SK-N-SH (cell line): Measurements from ENCODE around the gene INF2. TPM values are rescaled to one million over a fixed set of nuclear protein-coding genes. Genes with fewer than 3 reads are reported as not detected.

ENCODE experiments used
- CTCF ChIA-PET: fragments of 300-600, 350-600 bp; formaldehyde crosslinking; extraction: SDS; loops from one replicate; lab custom pipeline; 2021; lab: Yijun Ruan, JAX
- POLR2A ChIA-PET: fragments of 350-600 bp; sonication (Branson Sonifier 250); formaldehyde crosslinking; extraction: SDS; loops from one replicate; lab custom pipeline; 2020; ENCODE audit warnings: antibody characterized with exemption, inconsistent platforms; lab: Yijun Ruan, JAX
- DNase-seq: peaks from one replicate; pipeline ENCODE4 v3.0.0; 2012
- H2AFZ ChIP-seq: fragments of 200-600 bp; sonication (generic); 2 replicates; pipeline ENCODE4 v1.8.1; 2016; ENCODE audit warnings: antibody characterized with exemption, mild to moderate bottlenecking, low read depth
- H3F3A ChIP-seq: fragments of 200-600 bp; sonication (generic); replicated peaks from 2 replicates; pipeline ENCODE3; 2016; ENCODE audit warnings: antibody characterized with exemption, mild to moderate bottlenecking; ENCODE audit not compliant: insufficient read depth
- H3K27ac ChIP-seq, 2 experiments: fragments of 200-500 bp in 1 of 2; fragments of 200-600 bp in 1 of 2; sonication (Bioruptor generic) in 1 of 2; sonication (generic), shearing (Covaris generic) in 1 of 2; 2 replicates each; pipeline versions ENCODE4 v1.5.1 to v1.6.1; 2014 to 2016; ENCODE audit warnings: low read depth in 2 of 2, inconsistent platforms in 1 of 2, low read length in 1 of 2, mild to moderate bottlenecking in 1 of 2, mixed read lengths in 1 of 2
- H3K27me3 ChIP-seq: fragments of 200-600 bp; sonication (generic), shearing (Covaris generic); 2 replicates; pipeline ENCODE4 v1.6.1; 2016; ENCODE audit warnings: mixed run types; ENCODE audit not compliant: insufficient read depth
- H3K36me3 ChIP-seq, 2 experiments: fragments of 200-500 bp in 1 of 2; fragments of 200-600 bp in 1 of 2; sonication (Bioruptor generic) in 1 of 2; sonication (generic) in 1 of 2; replicated peaks in 1 of 2; 2 replicates each; pipeline versions ENCODE3 to v1.5.1; 2014 to 2016; ENCODE audit warnings: low read length in 1 of 2, mild to moderate bottlenecking in 1 of 2; ENCODE audit not compliant: insufficient read depth in 2 of 2, control insufficient read depth in 1 of 2
- H3K4me1 ChIP-seq, 2 experiments: fragments of 200-500 bp in 1 of 2; fragments of 200-600 bp in 1 of 2; sonication (Bioruptor generic) in 1 of 2; sonication (generic), shearing (Covaris generic) in 1 of 2; 2 replicates each; pipeline versions ENCODE4 v1.5.1 to v1.6.1; 2014 to 2016; ENCODE audit warnings: low read depth in 1 of 2, low read length in 1 of 2, mixed run types in 1 of 2; ENCODE audit not compliant: insufficient read depth in 2 of 2, control insufficient read depth in 1 of 2
- H3K4me2 ChIP-seq: fragments of 200-600 bp; sonication (generic), shearing (Covaris generic); 2 replicates; pipeline ENCODE4 v1.6.1; 2017; ENCODE audit warnings: mixed run types
- H3K4me3 ChIP-seq, 2 experiments: fragments of 200-500 bp in 1 of 2; fragments of 200-600 bp in 1 of 2; sonication (Bioruptor generic) in 1 of 2; sonication (generic), shearing (Covaris generic) in 1 of 2; 2 replicates each; pipeline versions ENCODE4 v1.5.1 to v1.8.1; 2014 to 2016; ENCODE audit warnings: low read depth in 2 of 2, inconsistent platforms in 1 of 2, low read length in 1 of 2, mild to moderate bottlenecking in 1 of 2, mixed read lengths in 1 of 2, moderate library complexity in 1 of 2
- H3K79me2 ChIP-seq: fragments of 200-600 bp; sonication (generic); 2 replicates; pipeline ENCODE4 v1.8.1; 2017; ENCODE audit warnings: mild to moderate bottlenecking; ENCODE audit not compliant: insufficient read depth
- H3K9ac ChIP-seq: fragments of 200-600 bp; sonication (generic); 2 replicates; pipeline ENCODE4 v1.6.1; 2017; ENCODE audit warnings: mixed run types
- H3K9me2 ChIP-seq: fragments of 200-600 bp; sonication (generic); 2 replicates; pipeline ENCODE4 v1.6.1; 2017; ENCODE audit warnings: mixed run types
- H3K9me3 ChIP-seq: fragments of 200-600 bp; sonication (generic); 2 replicates; pipeline ENCODE4 v1.6.1; 2017; ENCODE audit warnings: mixed run types, mild to moderate bottlenecking, moderate library complexity
- H4K20me1 ChIP-seq: fragments of 200-600 bp; sonication (generic); 2 replicates; pipeline ENCODE4 v1.6.1; 2017; ENCODE audit warnings: mild to moderate bottlenecking, mixed run types; ENCODE audit not compliant: insufficient read depth
- CHD2 ChIP-seq: fragments of 150-350 bp; IDR thresholded peaks from 2 replicates; pipeline ENCODE4 v1.6.1; 2018; ENCODE audit warnings: low read length; ENCODE audit not compliant: partially characterized antibody
- CTCF ChIP-seq: fragments of 200-600 bp; sonication (generic); IDR thresholded peaks from 2 replicates; pipeline ENCODE4 v1.6.1; 2017; ENCODE audit warnings: antibody characterized with exemption, mild to moderate bottlenecking, moderate library complexity
- ELF1 ChIP-seq: IDR thresholded peaks from 2 replicates; pipeline ENCODE4 v1.4.0; 2012
- EZH2phosphoT487 ChIP-seq: fragments of 200-600 bp; sonication (generic); IDR thresholded peaks from 2 replicates; pipeline ENCODE4 v1.6.1; 2017; ENCODE audit warnings: low read depth, mixed run types, mild to moderate bottlenecking, antibody characterized with exemption, moderate library complexity, borderline replicate concordance
- FOXM1 ChIP-seq: IDR thresholded peaks from 2 replicates; pipeline ENCODE4 v1.4.0; 2012; ENCODE audit warnings: low read depth, mild to moderate bottlenecking
- GABPA ChIP-seq: IDR thresholded peaks from 2 replicates; pipeline ENCODE4 v1.4.0; 2012; ENCODE audit warnings: low read depth, mild to moderate bottlenecking
- MAX ChIP-seq: IDR thresholded peaks from 2 replicates; pipeline ENCODE4 v1.4.0; 2012; ENCODE audit warnings: low read depth
- MEF2A ChIP-seq: IDR thresholded peaks from 2 replicates; pipeline ENCODE4 v1.4.0; 2012; ENCODE audit warnings: low read depth, borderline replicate concordance
- MXI1 ChIP-seq: IDR thresholded peaks from 2 replicates; pipeline ENCODE4 v1.6.1; 2012; ENCODE audit warnings: mild to moderate bottlenecking, low read depth, low read length, improper control_type of control experiment
- POLR2AphosphoS5 ChIP-seq: IDR thresholded peaks from 2 replicates; pipeline ENCODE4 v1.6.1; 2012; ENCODE audit warnings: low read depth, low read length
- RAD21 ChIP-seq: IDR thresholded peaks from 2 replicates; pipeline ENCODE4 v1.6.1; 2012; ENCODE audit warnings: mild to moderate bottlenecking, low read length
- RCOR1 ChIP-seq: fragments of 150-350 bp; IDR thresholded peaks from 2 replicates; pipeline ENCODE4 v1.6.1; 2017; ENCODE audit warnings: antibody characterized with exemption, low read length
- REST ChIP-seq: IDR thresholded peaks from 2 replicates; pipeline ENCODE4 v1.6.1; 2012; ENCODE audit warnings: mild to moderate bottlenecking, low read depth, low read length, moderate library complexity
- RXRA ChIP-seq: IDR thresholded peaks from 2 replicates; pipeline ENCODE4 v1.4.0; 2012; ENCODE audit warnings: low read depth, mild to moderate bottlenecking, borderline replicate concordance
- SIN3A ChIP-seq: IDR thresholded peaks from 2 replicates; pipeline ENCODE4 v1.6.1; 2012; ENCODE audit warnings: low read depth, mild to moderate bottlenecking, low read length, moderate library complexity, borderline replicate concordance
- TAF1 ChIP-seq: IDR thresholded peaks from 2 replicates; pipeline ENCODE4 v1.6.1; 2012; ENCODE audit warnings: low read depth, mild to moderate bottlenecking, low read length, moderate library complexity, borderline replicate concordance
- WGBS: methylation state at CpG from one replicate; pipeline ENCODE4 v1.1.6; 2017; ENCODE audit warnings: low lambda C conversion rate; 5-methylcytosine and 5-hydroxymethylcytosine counted together
- polyA plus RNA-seq, 3 experiments: library from polyadenylated mRNA; depleted of rRNA; stranded (reverse); fragments of >200 nt; gene quantifications; 2 replicates each; pipeline ENCODE4 v1.2.3, GENCODE V29; 2012
- TF ChIP-seq, protein P1 (sequence below): IDR thresholded peaks from 2 replicates; pipeline ENCODE4 v1.4.0; 2012; ENCODE audit warnings: low read depth, borderline replicate concordance

INF2 gene
- polyA plus RNA-seq, 1 of the 3 experiments (the other 2 are of a cell fraction), result 32.5 TPM

DNA sequence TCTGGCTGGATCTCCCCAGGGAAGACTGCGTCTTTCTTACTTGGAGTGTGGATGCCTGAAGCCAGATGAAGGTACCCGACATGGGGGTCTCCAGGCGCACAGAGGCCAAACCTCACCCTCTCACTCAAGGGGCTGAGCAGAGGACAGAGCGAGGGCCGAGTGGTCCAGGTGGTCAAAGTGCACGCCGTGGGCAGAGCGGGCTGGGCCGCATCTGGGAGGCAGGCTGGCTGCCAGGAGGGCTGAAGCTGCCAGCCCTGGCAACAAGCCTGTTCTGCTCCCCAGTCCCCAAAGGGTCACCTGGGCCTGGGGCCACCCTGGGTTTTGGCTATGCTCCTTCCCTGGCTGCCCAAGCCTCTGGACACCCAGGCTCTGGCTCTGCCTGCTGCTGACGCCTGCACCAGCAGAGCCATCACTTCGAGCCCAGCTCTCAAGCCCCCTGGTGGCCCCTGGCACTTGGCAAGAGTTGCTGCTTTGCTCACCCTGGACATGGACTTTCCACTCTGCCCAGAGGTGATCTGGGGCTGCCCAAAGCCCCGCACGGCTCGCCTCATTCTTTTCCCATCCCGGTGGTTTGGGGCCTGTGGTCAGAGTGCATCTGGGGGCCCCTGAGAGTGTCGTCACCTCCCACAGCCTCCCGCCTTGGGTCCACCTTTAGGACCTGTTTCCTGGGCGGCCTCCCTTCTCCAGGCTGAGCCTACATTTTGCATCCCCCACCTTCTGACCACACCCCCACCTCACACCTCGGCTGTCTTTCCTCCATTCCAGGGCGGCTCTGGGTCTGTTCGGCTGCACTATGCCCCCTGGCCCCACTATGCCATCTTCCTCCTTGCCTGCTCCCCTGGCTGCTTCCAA, 37.4 kb downstream of the INF2 start:
- Histone ChIP-seq H3F3A (no peaks in the 10 kb centered on the region), H3K79me2 (no peaks in the 10 kb centered on the region), H3K27me3 (no peaks in the 10 kb centered on the region), H3K4me3 (no peak overlapping the region), H2AFZ (no peak overlapping the region), H3K4me1 (peaks cover 0 to 27% of the 10 kb centered on the region in 2 experiments; a peak in 2 of 4 replicates), H3K27ac (no peak overlapping the region), H3K9me3 (no peaks in the 10 kb centered on the region), H3K36me3 (peaks cover 0 to under 1% of the 10 kb centered on the region in 2 experiments), H3K9ac (no peak overlapping the region), H3K9me2 (no peaks in the 10 kb centered on the region), H4K20me1 (peaks cover 7% of the 10 kb centered on the region; the same call in 1 of the 2 replicates), H3K4me2 (no peak overlapping the region)
- DNase-seq, result no peak
- CTCF ChIA-PET, result interaction anchor here (1.0 to 2.2 kb wide), 2 partner anchors 18 to 24 kb away, joined by 3 to 8 read pairs; no protein-coding TSS in a partner anchor
- POLR2A ChIA-PET, result no interaction called here
- TF ChIP-seq CTCF (peak; percentile 11; the same call in 1 of the 2 replicates), RCOR1 (no peak)
- WGBS, result 88% methylated on average over 18 of the region's 21 CpGs

DNA sequence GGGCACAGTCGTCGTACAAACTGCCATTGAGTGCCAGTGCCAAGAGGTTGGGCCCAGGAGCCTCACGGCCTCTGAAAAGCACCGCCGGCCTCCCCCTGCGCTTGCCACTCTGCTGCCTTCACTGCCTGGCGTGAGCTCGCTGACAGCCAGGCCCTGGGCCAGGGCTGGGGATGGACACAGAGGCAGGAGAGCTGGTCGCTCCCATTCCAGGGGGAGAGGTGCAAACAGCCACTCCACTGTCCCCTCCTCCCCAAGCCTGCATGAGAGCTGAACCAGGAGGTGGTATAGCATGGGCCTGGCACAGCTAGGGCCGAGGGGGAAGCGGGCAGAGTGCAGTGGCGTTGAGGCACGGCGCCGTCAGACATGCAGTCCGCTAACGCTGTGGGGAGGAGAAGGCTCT, 39.2 kb downstream of the INF2 start:
- ChIA-PET POLR2A (no interaction called here), CTCF (interaction anchor here (1.1 to 1.3 kb wide), 2 partner anchors 38 to 39 kb away, joined by 3 read pairs; no protein-coding TSS in a partner anchor)
- Histone ChIP-seq H3K27me3 (no peaks in the 10 kb centered on the region), H3K9me2 (no peaks in the 10 kb centered on the region), H3K4me1 (peaks cover 0 to 26% of the 10 kb centered on the region in 2 experiments; a peak in 1 of 4 replicates), H3K79me2 (no peaks in the 10 kb centered on the region), H3K9me3 (no peaks in the 10 kb centered on the region), H3K4me2 (no peak overlapping the region), H3F3A (no peaks in the 10 kb centered on the region), H3K36me3 (no peaks in the 10 kb centered on the region), H4K20me1 (no peaks in the 10 kb centered on the region), H3K27ac (no peak overlapping the region), H3K9ac (no peak overlapping the region), H2AFZ (no peak overlapping the region), H3K4me3 (no peak overlapping the region)
- 96% methylated on average over 8 of the region's 17 CpGs for WGBS
- no peak for DNase-seq
- no peak for TF ChIP-seq CTCF
- TF ChIP-seq FOXM1, result no peak
- TF ChIP-seq POLR2AphosphoS5, result no peak
- TF ChIP-seq SIN3A, result no peak
- no peak for TF ChIP-seq CHD2
- TF ChIP-seq, protein P1, sequence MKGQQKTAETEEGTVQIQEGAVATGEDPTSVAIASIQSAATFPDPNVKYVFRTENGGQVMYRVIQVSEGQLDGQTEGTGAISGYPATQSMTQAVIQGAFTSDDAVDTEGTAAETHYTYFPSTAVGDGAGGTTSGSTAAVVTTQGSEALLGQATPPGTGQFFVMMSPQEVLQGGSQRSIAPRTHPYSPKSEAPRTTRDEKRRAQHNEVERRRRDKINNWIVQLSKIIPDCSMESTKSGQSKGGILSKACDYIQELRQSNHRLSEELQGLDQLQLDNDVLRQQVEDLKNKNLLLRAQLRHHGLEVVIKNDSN, result no peak
- TF ChIP-seq MXI1, result no peak
- TF ChIP-seq ELF1, result no peak
- TF ChIP-seq TAF1, result no peak
- no peak for TF ChIP-seq RXRA
- no peak for TF ChIP-seq EZH2phosphoT487
- TF ChIP-seq RAD21, result no peak
- no peak for TF ChIP-seq GABPA
- TF ChIP-seq REST, result no peak
- no peak for TF ChIP-seq MAX
- no peak for TF ChIP-seq MEF2A
